Hepatocyte (in vitro differentiated cells): Measurements from ENCODE around the gene RNF13. TPM values are rescaled to one million over a fixed set of nuclear protein-coding genes. Genes with fewer than 3 reads are reported as not detected.
A peak's percentile ranks its signal among the peaks of the same experiment; 100 is the strongest.

Experiments
- DNase-seq: peaks from one replicate; pipeline ENCODE4 v3.0.0-alpha.2; 2016; ENCODE audit warnings: low spot score
- H2AFZ ChIP-seq: fragments of 200-600 bp; sonication (generic); 2 replicates; pipeline ENCODE4 v1.6.0; 2016; ENCODE audit warnings: antibody characterized with exemption, mild to moderate bottlenecking
- H3K27ac ChIP-seq: fragments of 200-600 bp; sonication (generic); 2 replicates; pipeline ENCODE4 v1.5.1; 2016; ENCODE audit warnings: mild to moderate bottlenecking
- H3K27me3 ChIP-seq: fragments of 200-600 bp; sonication (generic); 2 replicates; pipeline ENCODE4 v1.6.1; 2016
- H3K36me3 ChIP-seq: fragments of 200-600 bp; sonication (generic); replicated peaks from 2 replicates; pipeline ENCODE4 v1.5.1; 2016; ENCODE audit warnings: low read depth; ENCODE audit not compliant: insufficient read depth
- H3K4me1 ChIP-seq: fragments of 200-600 bp; sonication (generic); 2 replicates; pipeline ENCODE4 v1.5.1; 2016; ENCODE audit warnings: mild to moderate bottlenecking, moderate library complexity; ENCODE audit not compliant: insufficient read depth
- H3K4me2 ChIP-seq: fragments of 200-600 bp; sonication (generic); 2 replicates; pipeline ENCODE4 v1.6.0; 2016
- H3K4me3 ChIP-seq: fragments of 200-600 bp; sonication (generic); 2 replicates; pipeline ENCODE4 v1.5.1; 2016; ENCODE audit warnings: mild to moderate bottlenecking
- H3K79me2 ChIP-seq: fragments of 200-600 bp; sonication (generic); 2 replicates; pipeline ENCODE4 v1.6.0; 2017; ENCODE audit warnings: mild to moderate bottlenecking
- H3K9me2 ChIP-seq: fragments of 200-600 bp; sonication (generic); replicated peaks from 2 replicates; pipeline ENCODE4 v1.6.0; 2017; ENCODE audit warnings: mild to moderate bottlenecking; ENCODE audit not compliant: insufficient read depth
- H3K9me3 ChIP-seq: fragments of 200-600 bp; sonication (generic); 2 replicates; pipeline ENCODE4 v1.5.1; 2016; ENCODE audit warnings: low read depth, mild to moderate bottlenecking
- H4K20me1 ChIP-seq: fragments of 200-600 bp; sonication (generic); 2 replicates; pipeline ENCODE4 v1.6.0; 2016; ENCODE audit warnings: mild to moderate bottlenecking; ENCODE audit not compliant: insufficient read depth, poor library complexity, severe bottlenecking
- EZH2 ChIP-seq: fragments of 200-600 bp; sonication (generic); IDR thresholded peaks from 2 replicates; pipeline ENCODE4 v1.6.1; 2016; ENCODE audit warnings: antibody characterized with exemption, mild to moderate bottlenecking, borderline replicate concordance
- EZH2phosphoT487 ChIP-seq: fragments of 200-600 bp; sonication (generic); IDR thresholded peaks from one replicate; pipeline ENCODE4 v1.6.1; 2018; ENCODE audit warnings: antibody characterized with exemption, mild to moderate bottlenecking, low read depth, moderate library complexity; ENCODE audit not compliant: unreplicated experiment, severe bottlenecking
- WGBS: methylation state at CpG from one replicate; pipeline ENCODE4 v1.1.6; 2016; ENCODE audit warnings: low lambda C conversion rate; ENCODE audit errors: missing lambda C conversion rate; 5-methylcytosine and 5-hydroxymethylcytosine counted together
- polyA plus RNA-seq: library from polyadenylated mRNA; unstranded; fragments of >200 nt; fragmentation: Nextera tagmentation; extraction: Ambion mirVana; gene quantifications from 2 replicates; pipeline ENCODE4 v1.2.1, GENCODE V29; 2016
- total RNA-seq: library from RNA; depleted of rRNA; stranded (reverse); fragments of >200 nt; gene quantifications from 2 replicates; pipeline ENCODE4 v1.2.3, GENCODE V29; 2014
- TF ChIP-seq, protein P1 (sequence below): fragments of 200-600 bp; sonication (generic); IDR thresholded peaks from 2 replicates; pipeline ENCODE4 v1.5.1; 2016; ENCODE audit warnings: antibody characterized with exemption, mild to moderate bottlenecking; ENCODE audit not compliant: poor library complexity

Gene RNF13
- total and polyA plus RNA-seq, 2 experiments from 2014 or later, result 66.1 to 81.0 TPM

DNA sequence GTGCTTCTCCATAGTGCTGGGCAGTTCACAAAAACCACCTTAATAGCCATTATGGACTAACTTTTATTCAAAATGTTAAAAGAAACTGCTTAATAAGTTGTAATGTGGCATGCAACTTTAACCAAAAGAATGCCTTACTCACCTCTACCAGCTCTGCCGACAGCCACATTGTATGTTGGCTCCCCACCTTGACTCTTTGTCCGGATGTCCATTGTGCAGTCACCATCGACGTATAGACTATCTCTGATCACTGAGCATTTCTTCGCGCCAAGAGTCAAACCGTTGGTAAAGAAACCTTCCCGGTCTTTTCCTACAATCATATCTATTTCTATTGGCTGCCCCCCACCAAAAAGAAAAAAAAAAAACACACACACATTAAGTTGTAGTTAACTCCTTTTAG is 155.2 kb downstream of the RNF13 start:
- WGBS, result 30% methylated on average over 8 of the region's 8 CpGs
- Histone ChIP-seq H3K9me3 (no peaks in the 10 kb centered on the region), H3K79me2 (peaks cover 76% of the 10 kb centered on the region), H3K27me3 (no peaks in the 10 kb centered on the region), H3K4me1 (peaks cover 16% of the 10 kb centered on the region), H3K27ac (peak overlapping the region; percentile 99), H3K4me2 (peak overlapping the region; percentile 84), H2AFZ (no peak overlapping the region), H3K9me2 (no peaks in the 10 kb centered on the region), H3K4me3 (peak overlapping the region; percentile 63), H3K36me3 (no peaks in the 10 kb centered on the region), H4K20me1 (peaks cover 52% of the 10 kb centered on the region)
- DNase-seq, result no peak
- no peak for TF ChIP-seq EZH2phosphoT487
- TF ChIP-seq EZH2, result no peak

DNA sequence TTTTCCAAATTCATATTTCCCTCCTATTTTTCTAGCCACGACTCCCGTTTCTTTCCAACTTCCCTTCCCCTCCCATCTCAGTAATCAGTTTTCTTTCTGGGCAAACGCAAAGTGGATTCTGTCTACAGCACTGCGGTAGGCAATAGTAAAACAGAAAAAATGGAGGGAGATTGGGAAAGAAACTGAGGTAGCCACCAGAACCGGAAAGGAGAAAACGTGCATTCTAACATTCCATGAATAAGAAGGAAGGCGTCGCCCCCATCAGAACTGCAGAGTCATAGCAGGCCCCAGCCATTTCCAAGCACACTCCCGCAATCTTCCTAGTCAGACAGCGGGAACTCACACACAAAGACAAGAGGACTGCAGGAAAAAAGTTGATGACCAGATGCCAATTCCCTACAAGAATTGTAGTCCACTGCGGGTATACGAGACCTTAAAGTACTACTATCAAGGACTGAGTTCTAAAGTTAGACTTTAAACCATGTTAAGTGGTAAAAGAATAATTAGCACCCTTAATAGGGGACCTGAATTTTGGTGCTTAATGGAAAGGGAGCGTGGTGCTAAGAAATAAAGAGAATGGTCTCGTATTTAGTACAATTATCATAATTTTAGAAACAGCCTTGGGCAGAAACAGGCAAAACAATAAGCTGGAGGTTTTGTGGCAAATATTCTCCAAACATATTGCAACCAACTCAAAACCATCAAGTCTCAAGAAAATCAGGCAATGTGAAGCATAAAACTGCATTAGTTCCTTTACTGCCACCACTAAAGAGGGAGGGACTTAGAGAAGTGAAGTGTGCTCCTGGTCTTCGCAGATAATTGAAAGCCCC is 156.3 kb downstream of the RNF13 start:
- no peaks in the 10 kb centered on the region for H3K36me3 ChIP-seq
- DNase-seq, result peak; percentile 83
- H2AFZ ChIP-seq, result peak overlapping the region; percentile 34
- H3K27me3 ChIP-seq, result no peaks in the 10 kb centered on the region
- peak overlapping the region; percentile 63 for H3K4me3 ChIP-seq
- peak overlapping the region; percentile 99 for H3K27ac ChIP-seq
- no peak for TF ChIP-seq EZH2phosphoT487
- TF ChIP-seq, protein P1, sequence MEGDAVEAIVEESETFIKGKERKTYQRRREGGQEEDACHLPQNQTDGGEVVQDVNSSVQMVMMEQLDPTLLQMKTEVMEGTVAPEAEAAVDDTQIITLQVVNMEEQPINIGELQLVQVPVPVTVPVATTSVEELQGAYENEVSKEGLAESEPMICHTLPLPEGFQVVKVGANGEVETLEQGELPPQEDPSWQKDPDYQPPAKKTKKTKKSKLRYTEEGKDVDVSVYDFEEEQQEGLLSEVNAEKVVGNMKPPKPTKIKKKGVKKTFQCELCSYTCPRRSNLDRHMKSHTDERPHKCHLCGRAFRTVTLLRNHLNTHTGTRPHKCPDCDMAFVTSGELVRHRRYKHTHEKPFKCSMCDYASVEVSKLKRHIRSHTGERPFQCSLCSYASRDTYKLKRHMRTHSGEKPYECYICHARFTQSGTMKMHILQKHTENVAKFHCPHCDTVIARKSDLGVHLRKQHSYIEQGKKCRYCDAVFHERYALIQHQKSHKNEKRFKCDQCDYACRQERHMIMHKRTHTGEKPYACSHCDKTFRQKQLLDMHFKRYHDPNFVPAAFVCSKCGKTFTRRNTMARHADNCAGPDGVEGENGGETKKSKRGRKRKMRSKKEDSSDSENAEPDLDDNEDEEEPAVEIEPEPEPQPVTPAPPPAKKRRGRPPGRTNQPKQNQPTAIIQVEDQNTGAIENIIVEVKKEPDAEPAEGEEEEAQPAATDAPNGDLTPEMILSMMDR, result peak; percentile 5
- no peak for TF ChIP-seq EZH2
- H3K4me2 ChIP-seq, result peak overlapping the region; percentile 84
- H3K79me2 ChIP-seq, result peaks cover 76% of the 10 kb centered on the region
- under 1% methylated on average over 15 of the region's 15 CpGs for WGBS
- H3K9me2 ChIP-seq, result no peaks in the 10 kb centered on the region
- peaks cover 16% of the 10 kb centered on the region for H3K4me1 ChIP-seq
- peaks cover 43% of the 10 kb centered on the region for H4K20me1 ChIP-seq
- H3K9me3 ChIP-seq, result peaks cover 4% of the 10 kb centered on the region

DNA sequence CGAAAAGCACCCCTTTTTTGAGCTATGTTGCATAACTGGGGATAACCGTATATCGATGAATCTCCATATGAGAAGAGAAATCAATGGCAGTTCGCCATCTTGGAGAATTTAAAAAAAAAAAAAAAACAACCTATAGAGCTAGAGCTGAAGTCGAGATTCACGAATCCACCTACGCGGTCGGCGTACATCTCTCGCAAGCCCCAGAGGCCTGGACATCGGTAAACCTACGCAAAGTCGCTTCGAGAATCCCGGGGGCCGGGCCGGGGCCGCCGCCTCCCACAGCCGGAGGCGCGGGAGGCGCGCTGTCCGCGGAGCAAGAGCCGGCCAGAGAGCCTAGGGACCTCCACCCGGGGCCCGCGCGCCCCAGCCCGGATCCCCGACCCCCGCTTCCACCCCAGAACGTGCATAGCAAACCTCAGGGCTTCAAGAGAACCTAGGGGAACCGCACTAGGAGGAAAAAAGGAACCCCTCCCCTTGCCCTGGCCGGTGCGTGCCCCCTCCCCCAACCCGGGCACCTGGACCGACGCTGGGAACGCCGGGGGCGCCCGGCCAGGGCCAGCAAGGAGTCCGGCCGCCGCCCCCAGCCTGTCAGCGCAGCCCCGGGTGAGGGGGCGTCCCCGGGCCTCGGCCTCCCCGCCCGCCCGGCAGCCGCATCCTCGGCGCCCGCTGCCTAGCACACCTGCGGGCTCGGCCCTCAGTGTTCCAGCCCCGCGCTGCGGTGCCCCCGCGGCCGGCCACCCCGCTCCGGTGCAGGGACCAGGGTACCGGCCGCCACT is 157.1 kb downstream of the RNF13 start:
- Histone ChIP-seq H2AFZ (peak overlapping the region; percentile 56), H4K20me1 (peaks cover 37% of the 10 kb centered on the region), H3K27me3 (no peaks in the 10 kb centered on the region), H3K4me1 (peaks cover 10% of the 10 kb centered on the region), H3K4me3 (peak overlapping the region; percentile 63), H3K79me2 (peaks cover 71% of the 10 kb centered on the region), H3K36me3 (no peaks in the 10 kb centered on the region), H3K4me2 (peak overlapping the region; percentile 84), H3K9me3 (peaks cover 5% of the 10 kb centered on the region), H3K9me2 (no peaks in the 10 kb centered on the region), H3K27ac (peak overlapping the region; percentile 99)
- WGBS, result under 1% methylated on average over 48 of the region's 73 CpGs
- TF ChIP-seq EZH2phosphoT487 (no peak), EZH2 (no peak)
- TF ChIP-seq, protein P1, result no peak
- peak; percentile 94 for DNase-seq
